ENCODE measurements around the gene PAFAH2.
A peak's percentile ranks its signal among the peaks of the same experiment; 100 is the strongest.

The PAFAH2 gene

GRCh38 chr1:25927521-25928265 lies 70.2 kb downstream of the PAFAH2 start:
- no peak for TF ChIP-seq CTCF (IDR thresholded peaks at IDR 0.05; ENCODE audit: borderline replicate concordance, insufficient read depth, low read depth, low read length)
- H3K4me3 ChIP-seq (ENCODE audit: low read depth, low read length) = no peak overlapping the region

- H3K4me3 ChIP-seq (ENCODE audit: low read depth, low read length) = no peak overlapping the region
- TF ChIP-seq CTCF (IDR thresholded peaks at IDR 0.05; ENCODE audit: borderline replicate concordance, insufficient read depth, low read depth, low read length) = no peak
Observed at GRCh38 chr1:25926731-25927496, 70.9 kb downstream of the PAFAH2 start.

GRCh38 chr1:25924454-25924853 lies 73.4 kb downstream of the PAFAH2 start:
- TF ChIP-seq CTCF (IDR thresholded peaks at IDR 0.05; ENCODE audit: borderline replicate concordance, insufficient read depth, low read depth, low read length) = no peak
- H3K4me3 ChIP-seq (ENCODE audit: low read depth, low read length) = no peak overlapping the region

- peak overlapping the region; percentile 49 for H3K4me3 ChIP-seq (ENCODE audit: low read depth, low read length)
- no peak for TF ChIP-seq CTCF (IDR thresholded peaks at IDR 0.05; ENCODE audit: borderline replicate concordance, insufficient read depth, low read depth, low read length)
Observed at GRCh38 chr1:25922971-25923552, 74.8 kb downstream of the PAFAH2 start.

GRCh38 chr1:25922056-25922970 lies 75.5 kb downstream of the PAFAH2 start:
- TF ChIP-seq CTCF (IDR thresholded peaks at IDR 0.05; ENCODE audit: borderline replicate concordance, insufficient read depth, low read depth, low read length) = no peak
- H3K4me3 ChIP-seq (ENCODE audit: low read depth, low read length) = peak overlapping the region; percentile 49

- no peak overlapping the region for H3K4me3 ChIP-seq (ENCODE audit: low read depth, low read length)
- TF ChIP-seq CTCF (IDR thresholded peaks at IDR 0.05; ENCODE audit: borderline replicate concordance, insufficient read depth, low read depth, low read length) = no peak
Observed at GRCh38 chr1:25918615-25919014, 79.2 kb downstream of the PAFAH2 start.
